ENCODE measurements around the gene SLC43A3. TPM values are rescaled to one million over a fixed set of nuclear protein-coding genes. Genes with fewer than 3 reads are reported as not detected.
A peak's percentile ranks its signal among the peaks of the same experiment; 100 is the strongest.

The SLC43A3 gene
- total and polyA plus RNA-seq, 9 of the 15 experiments (the other 6 are each of a cell fraction or from before 2014, with no cell fraction given), result 63.7 to 281 (median 139) TPM

DNA sequence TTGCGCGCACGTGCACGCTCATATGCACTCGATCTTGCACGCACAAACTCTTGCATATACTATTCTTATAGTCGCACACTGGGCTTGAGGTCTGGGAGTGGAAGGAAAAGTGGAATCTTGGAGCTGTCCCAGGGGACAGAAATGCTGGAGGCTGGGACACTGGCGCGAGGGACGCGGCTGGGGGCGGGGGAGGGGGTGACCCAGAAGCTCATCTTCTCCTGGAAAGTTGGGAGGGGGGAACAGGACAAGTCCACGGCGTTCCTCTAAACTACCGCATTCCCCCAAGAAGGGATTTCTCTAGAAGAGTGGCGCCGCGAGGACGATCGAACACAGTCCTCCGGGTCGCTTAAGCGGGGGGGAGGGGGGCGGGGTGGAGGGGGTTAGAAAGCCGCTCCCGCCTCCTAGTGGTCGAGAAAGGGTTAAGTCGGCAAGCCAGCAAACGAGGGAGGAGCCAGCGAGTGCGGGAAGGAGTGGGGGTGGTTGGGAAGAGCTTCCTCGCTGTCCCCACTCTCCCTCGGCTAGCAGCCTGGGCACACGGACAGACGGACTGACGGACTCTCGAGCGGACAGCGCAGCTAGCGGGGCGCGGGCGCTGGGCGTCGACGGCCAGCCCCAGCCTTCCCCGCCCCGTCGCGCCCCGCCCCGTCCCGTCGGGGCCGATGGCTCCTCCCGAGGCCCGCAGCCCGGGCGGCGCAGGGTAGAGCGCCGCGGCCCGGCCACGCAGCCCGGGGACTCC lies 33.3 kb upstream of the SLC43A3 start, which contains the start of gene RTN4RL2 (continued):
- TF ChIP-seq, protein P1, sequence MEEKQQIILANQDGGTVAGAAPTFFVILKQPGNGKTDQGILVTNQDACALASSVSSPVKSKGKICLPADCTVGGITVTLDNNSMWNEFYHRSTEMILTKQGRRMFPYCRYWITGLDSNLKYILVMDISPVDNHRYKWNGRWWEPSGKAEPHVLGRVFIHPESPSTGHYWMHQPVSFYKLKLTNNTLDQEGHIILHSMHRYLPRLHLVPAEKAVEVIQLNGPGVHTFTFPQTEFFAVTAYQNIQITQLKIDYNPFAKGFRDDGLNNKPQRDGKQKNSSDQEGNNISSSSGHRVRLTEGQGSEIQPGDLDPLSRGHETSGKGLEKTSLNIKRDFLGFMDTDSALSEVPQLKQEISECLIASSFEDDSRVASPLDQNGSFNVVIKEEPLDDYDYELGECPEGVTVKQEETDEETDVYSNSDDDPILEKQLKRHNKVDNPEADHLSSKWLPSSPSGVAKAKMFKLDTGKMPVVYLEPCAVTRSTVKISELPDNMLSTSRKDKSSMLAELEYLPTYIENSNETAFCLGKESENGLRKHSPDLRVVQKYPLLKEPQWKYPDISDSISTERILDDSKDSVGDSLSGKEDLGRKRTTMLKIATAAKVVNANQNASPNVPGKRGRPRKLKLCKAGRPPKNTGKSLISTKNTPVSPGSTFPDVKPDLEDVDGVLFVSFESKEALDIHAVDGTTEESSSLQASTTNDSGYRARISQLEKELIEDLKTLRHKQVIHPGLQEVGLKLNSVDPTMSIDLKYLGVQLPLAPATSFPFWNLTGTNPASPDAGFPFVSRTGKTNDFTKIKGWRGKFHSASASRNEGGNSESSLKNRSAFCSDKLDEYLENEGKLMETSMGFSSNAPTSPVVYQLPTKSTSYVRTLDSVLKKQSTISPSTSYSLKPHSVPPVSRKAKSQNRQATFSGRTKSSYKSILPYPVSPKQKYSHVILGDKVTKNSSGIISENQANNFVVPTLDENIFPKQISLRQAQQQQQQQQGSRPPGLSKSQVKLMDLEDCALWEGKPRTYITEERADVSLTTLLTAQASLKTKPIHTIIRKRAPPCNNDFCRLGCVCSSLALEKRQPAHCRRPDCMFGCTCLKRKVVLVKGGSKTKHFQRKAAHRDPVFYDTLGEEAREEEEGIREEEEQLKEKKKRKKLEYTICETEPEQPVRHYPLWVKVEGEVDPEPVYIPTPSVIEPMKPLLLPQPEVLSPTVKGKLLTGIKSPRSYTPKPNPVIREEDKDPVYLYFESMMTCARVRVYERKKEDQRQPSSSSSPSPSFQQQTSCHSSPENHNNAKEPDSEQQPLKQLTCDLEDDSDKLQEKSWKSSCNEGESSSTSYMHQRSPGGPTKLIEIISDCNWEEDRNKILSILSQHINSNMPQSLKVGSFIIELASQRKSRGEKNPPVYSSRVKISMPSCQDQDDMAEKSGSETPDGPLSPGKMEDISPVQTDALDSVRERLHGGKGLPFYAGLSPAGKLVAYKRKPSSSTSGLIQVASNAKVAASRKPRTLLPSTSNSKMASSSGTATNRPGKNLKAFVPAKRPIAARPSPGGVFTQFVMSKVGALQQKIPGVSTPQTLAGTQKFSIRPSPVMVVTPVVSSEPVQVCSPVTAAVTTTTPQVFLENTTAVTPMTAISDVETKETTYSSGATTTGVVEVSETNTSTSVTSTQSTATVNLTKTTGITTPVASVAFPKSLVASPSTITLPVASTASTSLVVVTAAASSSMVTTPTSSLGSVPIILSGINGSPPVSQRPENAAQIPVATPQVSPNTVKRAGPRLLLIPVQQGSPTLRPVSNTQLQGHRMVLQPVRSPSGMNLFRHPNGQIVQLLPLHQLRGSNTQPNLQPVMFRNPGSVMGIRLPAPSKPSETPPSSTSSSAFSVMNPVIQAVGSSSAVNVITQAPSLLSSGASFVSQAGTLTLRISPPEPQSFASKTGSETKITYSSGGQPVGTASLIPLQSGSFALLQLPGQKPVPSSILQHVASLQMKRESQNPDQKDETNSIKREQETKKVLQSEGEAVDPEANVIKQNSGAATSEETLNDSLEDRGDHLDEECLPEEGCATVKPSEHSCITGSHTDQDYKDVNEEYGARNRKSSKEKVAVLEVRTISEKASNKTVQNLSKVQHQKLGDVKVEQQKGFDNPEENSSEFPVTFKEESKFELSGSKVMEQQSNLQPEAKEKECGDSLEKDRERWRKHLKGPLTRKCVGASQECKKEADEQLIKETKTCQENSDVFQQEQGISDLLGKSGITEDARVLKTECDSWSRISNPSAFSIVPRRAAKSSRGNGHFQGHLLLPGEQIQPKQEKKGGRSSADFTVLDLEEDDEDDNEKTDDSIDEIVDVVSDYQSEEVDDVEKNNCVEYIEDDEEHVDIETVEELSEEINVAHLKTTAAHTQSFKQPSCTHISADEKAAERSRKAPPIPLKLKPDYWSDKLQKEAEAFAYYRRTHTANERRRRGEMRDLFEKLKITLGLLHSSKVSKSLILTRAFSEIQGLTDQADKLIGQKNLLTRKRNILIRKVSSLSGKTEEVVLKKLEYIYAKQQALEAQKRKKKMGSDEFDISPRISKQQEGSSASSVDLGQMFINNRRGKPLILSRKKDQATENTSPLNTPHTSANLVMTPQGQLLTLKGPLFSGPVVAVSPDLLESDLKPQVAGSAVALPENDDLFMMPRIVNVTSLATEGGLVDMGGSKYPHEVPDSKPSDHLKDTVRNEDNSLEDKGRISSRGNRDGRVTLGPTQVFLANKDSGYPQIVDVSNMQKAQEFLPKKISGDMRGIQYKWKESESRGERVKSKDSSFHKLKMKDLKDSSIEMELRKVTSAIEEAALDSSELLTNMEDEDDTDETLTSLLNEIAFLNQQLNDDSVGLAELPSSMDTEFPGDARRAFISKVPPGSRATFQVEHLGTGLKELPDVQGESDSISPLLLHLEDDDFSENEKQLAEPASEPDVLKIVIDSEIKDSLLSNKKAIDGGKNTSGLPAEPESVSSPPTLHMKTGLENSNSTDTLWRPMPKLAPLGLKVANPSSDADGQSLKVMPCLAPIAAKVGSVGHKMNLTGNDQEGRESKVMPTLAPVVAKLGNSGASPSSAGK (IDR thresholded peaks at IDR 0.05), result no peak; the same call in none of the 2 replicates
- TF ChIP-seq, protein P2, sequence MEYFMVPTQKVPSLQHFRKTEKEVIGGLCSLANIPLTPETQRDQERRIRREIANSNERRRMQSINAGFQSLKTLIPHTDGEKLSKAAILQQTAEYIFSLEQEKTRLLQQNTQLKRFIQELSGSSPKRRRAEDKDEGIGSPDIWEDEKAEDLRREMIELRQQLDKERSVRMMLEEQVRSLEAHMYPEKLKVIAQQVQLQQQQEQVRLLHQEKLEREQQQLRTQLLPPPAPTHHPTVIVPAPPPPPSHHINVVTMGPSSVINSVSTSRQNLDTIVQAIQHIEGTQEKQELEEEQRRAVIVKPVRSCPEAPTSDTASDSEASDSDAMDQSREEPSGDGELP (CRISPR knock-in tag; IDR thresholded peaks at IDR 0.05; ENCODE audit: borderline replicate concordance), result 0 out of 2 replicates have a peak, but pooled peaks have one; percentile 32

Measured in K562 (cell line).